Activated T-cell treated with anti-CD3 and anti-CD28 coated beads, Interleukin-2, amount 50 U/mL, for 4 hours (primary cell): ENCODE results near the gene PLB1. TPM values are rescaled to one million over a fixed set of nuclear protein-coding genes. Genes with fewer than 3 reads are reported as not detected.

Experiments used
- ATAC-seq, 2 donors: fragments of 200-7000 bp; cut with Tn5 transposase; one replicate each; pipeline ENCODE4 v1.10.0; 2021
- DNase-seq: peaks from one replicate; pipeline ENCODE4 v3.0.0-alpha.2; 2020
- H3K27me3 Mint-ChIP-seq: one replicate; pipeline ENCODE4 v1.8.0; 2021; ENCODE audit warnings: low read depth, mixed read lengths
- H3K36me3 Mint-ChIP-seq: one replicate; pipeline ENCODE4 v1.8.0; 2022; ENCODE audit warnings: mixed read lengths; ENCODE audit not compliant: insufficient read depth
- H3K4me1 Mint-ChIP-seq: one replicate; pipeline ENCODE4 v1.8.0; 2021; ENCODE audit warnings: low read depth, mixed read lengths
- H3K4me3 Mint-ChIP-seq: one replicate; pipeline ENCODE4 v1.8.0; 2021; ENCODE audit warnings: mild to moderate bottlenecking, moderate library complexity, mixed read lengths
- H3K9me3 Mint-ChIP-seq: one replicate; pipeline ENCODE4 v1.8.0; 2021; ENCODE audit warnings: mixed read lengths
- total RNA-seq, 3 donors: library from RNA; stranded (reverse); gene quantifications; one replicate each; pipeline ENCODE4 v1.2.1, GENCODE V29; 2021

PLB1 gene
- total RNA-seq, 3 donors from 2014 or later = 0.05 to 0.10 TPM; not detected in 1

GRCh38 chr2:28678944-28679343 lies 183.1 kb downstream of the PLB1 start:
- H3K4me3 Mint-ChIP-seq = no peak overlapping the region
- H3K9me3 Mint-ChIP-seq = no peaks in the 10 kb centered on the region
- peaks cover 35% of the 10 kb centered on the region for H3K4me1 Mint-ChIP-seq
- ATAC-seq (peak; percentile 53 to 56), DNase-seq (no peak)
- H3K36me3 Mint-ChIP-seq = no peaks in the 10 kb centered on the region
- H3K27me3 Mint-ChIP-seq = no peaks in the 10 kb centered on the region

DNA sequence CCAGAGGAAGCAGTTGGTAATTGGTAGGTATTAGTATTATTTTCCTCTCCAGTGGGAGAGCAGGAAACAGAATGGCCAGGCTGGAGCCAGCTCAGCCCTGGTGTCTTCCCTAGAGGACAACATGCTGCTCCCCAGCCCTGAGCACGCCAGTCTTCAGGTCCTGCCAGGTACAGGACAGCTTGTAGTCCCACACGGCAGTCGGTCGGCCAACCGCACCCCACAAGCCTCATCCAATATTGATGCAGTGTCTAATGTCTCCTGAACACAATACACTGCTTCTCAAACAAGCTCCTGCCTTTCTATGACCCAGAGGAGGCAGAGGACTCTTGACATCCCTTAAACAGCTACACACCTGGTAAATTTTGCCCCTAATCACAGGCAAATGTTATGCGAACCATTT lies 184.8 kb downstream of the PLB1 start:
- Mint-ChIP-seq H3K9me3 (no peaks in the 10 kb centered on the region), H3K36me3 (no peaks in the 10 kb centered on the region), H3K4me3 (no peak overlapping the region), H3K4me1 (peaks cover 38% of the 10 kb centered on the region), H3K27me3 (no peaks in the 10 kb centered on the region)
- no peak for ATAC-seq
- DNase-seq = no peak

DNA sequence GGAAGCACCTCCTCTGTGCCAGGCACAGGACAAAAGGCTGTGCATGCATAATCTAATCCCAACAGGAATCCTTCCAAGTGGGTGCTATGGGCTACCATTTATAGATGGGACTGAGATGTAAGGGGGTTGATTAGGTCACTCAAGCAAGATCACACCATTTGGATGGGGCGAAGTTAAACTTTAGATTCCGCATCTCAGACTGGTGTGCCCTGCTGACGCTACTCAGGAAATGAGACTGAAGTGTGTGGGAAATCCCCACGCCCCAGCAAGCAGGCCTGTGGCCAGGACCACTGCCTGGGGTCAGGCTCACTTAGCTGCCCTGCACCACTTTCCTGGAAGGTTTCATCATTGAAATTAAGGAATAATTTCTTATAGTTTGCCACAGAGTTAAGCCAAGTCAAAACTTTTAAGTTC lies 185.3 kb downstream of the PLB1 start:
- H3K36me3 Mint-ChIP-seq = no peaks in the 10 kb centered on the region
- H3K4me3 Mint-ChIP-seq = peak overlapping the region; percentile 65
- ATAC-seq (peak; percentile 91 to 93), DNase-seq (peak; percentile 54)
- no peaks in the 10 kb centered on the region for H3K9me3 Mint-ChIP-seq
- H3K4me1 Mint-ChIP-seq = peaks cover 38% of the 10 kb centered on the region
- no peaks in the 10 kb centered on the region for H3K27me3 Mint-ChIP-seq

DNA sequence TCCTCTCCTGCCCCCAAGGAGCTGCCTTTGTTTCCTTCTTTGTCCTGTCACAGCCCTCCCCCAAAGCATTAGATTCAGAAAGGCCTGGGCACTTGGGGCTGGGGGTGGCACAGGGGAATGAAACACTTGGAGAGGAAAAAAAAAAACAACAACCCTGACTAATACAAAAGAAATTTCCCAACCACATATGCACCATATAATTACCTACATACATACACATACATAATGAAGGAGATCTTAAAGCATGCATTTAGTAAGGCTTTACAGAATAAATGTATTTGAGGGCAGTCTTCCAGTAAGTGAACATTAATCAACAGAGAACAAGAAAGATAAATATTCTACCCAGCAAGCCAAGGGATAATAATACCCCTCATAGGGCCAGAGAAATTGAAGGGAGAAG lies 185.7 kb downstream of the PLB1 start:
- ATAC-seq (peak; percentile 47 to 59), DNase-seq (no peak)
- Mint-ChIP-seq H3K4me3 (peak overlapping the region; percentile 65), H3K9me3 (no peaks in the 10 kb centered on the region), H3K36me3 (no peaks in the 10 kb centered on the region), H3K27me3 (no peaks in the 10 kb centered on the region), H3K4me1 (peaks cover 38% of the 10 kb centered on the region)

DNA sequence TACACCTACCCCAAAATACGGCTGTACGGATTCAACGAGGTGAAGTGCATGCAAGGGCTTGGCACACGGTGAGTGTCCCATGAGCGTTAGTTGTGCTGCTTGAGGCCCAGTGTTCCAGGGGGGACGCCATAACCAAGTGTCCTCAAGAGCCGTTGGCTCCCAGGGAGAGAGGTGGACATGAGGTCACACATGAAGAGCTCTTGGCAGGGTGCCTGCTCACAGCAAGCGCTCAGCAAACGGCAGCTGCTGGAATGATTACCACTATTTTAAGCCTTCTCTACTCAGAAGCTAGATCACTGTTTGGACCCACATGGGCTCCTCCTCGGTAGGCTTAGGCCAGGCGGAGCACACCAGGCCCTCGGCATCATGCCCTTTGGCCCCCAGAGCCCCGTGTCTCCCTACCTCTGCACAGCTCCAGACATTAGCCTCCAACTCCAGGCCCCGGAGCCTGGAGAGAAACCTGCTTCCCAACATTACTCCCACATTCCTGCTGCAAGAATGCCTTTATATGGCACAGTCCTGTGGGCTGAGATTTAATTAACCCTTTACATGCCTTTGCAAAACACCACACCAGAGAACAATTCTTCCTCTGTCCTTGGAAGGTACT lies 187.3 kb downstream of the PLB1 start:
- DNase-seq (no peak), ATAC-seq (no peak)
- no peaks in the 10 kb centered on the region for H3K9me3 Mint-ChIP-seq
- no peaks in the 10 kb centered on the region for H3K27me3 Mint-ChIP-seq
- no peaks in the 10 kb centered on the region for H3K36me3 Mint-ChIP-seq
- peaks cover 41% of the 10 kb centered on the region for H3K4me1 Mint-ChIP-seq
- no peak overlapping the region for H3K4me3 Mint-ChIP-seq

DNA sequence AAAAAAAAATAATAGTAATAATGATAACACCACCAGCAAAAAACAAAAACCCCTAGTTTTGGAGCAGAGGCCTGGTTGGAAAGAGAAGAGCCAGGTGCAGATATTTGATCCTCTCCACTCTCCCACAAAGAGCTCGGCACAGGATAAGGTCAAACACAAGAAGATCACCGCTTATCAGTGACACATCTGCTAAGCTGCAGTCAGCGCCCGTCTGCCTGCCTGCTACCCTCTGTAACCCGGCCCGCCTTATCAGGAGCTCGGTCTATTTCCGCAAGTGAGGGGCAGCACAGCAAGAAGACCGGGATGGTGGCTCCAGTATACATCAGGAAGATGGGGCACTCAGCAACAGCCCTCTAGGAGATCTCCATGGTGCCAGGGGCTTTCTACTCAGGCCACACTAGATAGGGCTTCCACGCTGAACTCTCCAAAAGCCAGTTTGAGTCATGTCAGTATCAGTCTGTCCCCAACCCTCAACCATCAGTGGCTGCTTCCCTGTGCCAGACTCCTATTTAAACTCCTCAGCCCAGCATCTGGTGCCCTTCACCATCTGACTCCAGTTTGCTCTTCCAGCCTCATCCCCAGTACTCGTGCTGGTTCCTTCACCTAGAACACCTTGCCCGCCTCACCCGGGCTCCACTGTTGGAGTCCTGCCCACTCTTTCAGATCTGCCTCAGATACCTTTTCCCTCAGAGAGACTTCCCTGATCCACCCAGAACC lies 188.4 kb downstream of the PLB1 start:
- Mint-ChIP-seq H3K27me3 (no peaks in the 10 kb centered on the region), H3K9me3 (no peaks in the 10 kb centered on the region), H3K4me3 (no peak overlapping the region), H3K4me1 (peaks cover 32% of the 10 kb centered on the region), H3K36me3 (no peaks in the 10 kb centered on the region)
- DNase-seq (no peak), ATAC-seq (no peak)

- DNase-seq = no peak
- H3K9me3 Mint-ChIP-seq = no peaks in the 10 kb centered on the region
- no peak for ATAC-seq
- H3K27me3 Mint-ChIP-seq = no peaks in the 10 kb centered on the region
- no peaks in the 10 kb centered on the region for H3K36me3 Mint-ChIP-seq
- H3K4me3 Mint-ChIP-seq = no peak overlapping the region
- peaks cover 10% of the 10 kb centered on the region for H3K4me1 Mint-ChIP-seq
Observed at GRCh38 chr2:28687171-28687570, 191.3 kb downstream of the PLB1 start.

- H3K9me3 Mint-ChIP-seq = no peaks in the 10 kb centered on the region
- no peaks in the 10 kb centered on the region for H3K27me3 Mint-ChIP-seq
- peaks cover 7% of the 10 kb centered on the region for H3K4me1 Mint-ChIP-seq
- no peaks in the 10 kb centered on the region for H3K36me3 Mint-ChIP-seq
- DNase-seq = no peak
- H3K4me3 Mint-ChIP-seq = no peak overlapping the region
- ATAC-seq = no peak
Observed at GRCh38 chr2:28687640-28688385, 192.0 kb downstream of the PLB1 start.

GRCh38 chr2:28688818-28689217 lies 193.0 kb downstream of the PLB1 start:
- Mint-ChIP-seq H3K27me3 (no peaks in the 10 kb centered on the region), H3K36me3 (no peaks in the 10 kb centered on the region), H3K4me3 (no peak overlapping the region), H3K9me3 (no peaks in the 10 kb centered on the region), H3K4me1 (peaks cover 7% of the 10 kb centered on the region)
- DNase-seq = no peak
- ATAC-seq = no peak

DNA sequence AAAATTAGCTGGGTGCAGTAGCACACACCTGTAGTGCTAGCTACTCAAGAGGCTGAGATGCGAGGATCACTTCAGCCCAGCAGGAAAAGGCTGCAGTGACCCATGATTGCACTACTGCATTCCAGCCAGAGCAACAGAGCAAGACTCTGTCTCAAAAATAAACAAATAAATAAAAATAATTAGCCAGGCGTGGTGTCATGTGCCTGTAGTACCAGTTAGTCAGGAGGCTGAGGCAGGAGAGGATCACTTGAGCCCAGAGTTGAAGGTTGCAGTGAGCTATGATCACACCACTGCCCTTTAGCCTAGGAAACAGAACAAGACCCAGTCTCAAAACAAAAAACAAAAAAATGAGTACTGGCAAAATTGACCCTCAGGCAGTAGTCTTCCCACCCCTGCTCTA lies 193.9 kb downstream of the PLB1 start:
- H3K4me1 Mint-ChIP-seq = peaks cover 4% of the 10 kb centered on the region
- H3K27me3 Mint-ChIP-seq = no peaks in the 10 kb centered on the region
- H3K4me3 Mint-ChIP-seq = no peak overlapping the region
- ATAC-seq (no peak), DNase-seq (no peak)
- no peaks in the 10 kb centered on the region for H3K36me3 Mint-ChIP-seq
- H3K9me3 Mint-ChIP-seq = no peaks in the 10 kb centered on the region

GRCh38 chr2:28692411-28692810 lies 196.6 kb downstream of the PLB1 start:
- no peaks in the 10 kb centered on the region for H3K27me3 Mint-ChIP-seq
- ATAC-seq = no peak
- DNase-seq = no peak
- peaks cover under 1% of the 10 kb centered on the region for H3K4me1 Mint-ChIP-seq
- no peak overlapping the region for H3K4me3 Mint-ChIP-seq
- no peaks in the 10 kb centered on the region for H3K9me3 Mint-ChIP-seq
- H3K36me3 Mint-ChIP-seq = no peaks in the 10 kb centered on the region

- no peak overlapping the region for H3K4me3 Mint-ChIP-seq
- no peaks in the 10 kb centered on the region for H3K36me3 Mint-ChIP-seq
- H3K27me3 Mint-ChIP-seq = no peaks in the 10 kb centered on the region
- ATAC-seq (no peak), DNase-seq (no peak)
- H3K4me1 Mint-ChIP-seq = no peaks in the 10 kb centered on the region
- no peaks in the 10 kb centered on the region for H3K9me3 Mint-ChIP-seq
Observed at GRCh38 chr2:28693223-28693622, 197.4 kb downstream of the PLB1 start.
